Astrocyte (in vitro differentiated cells and primary cell): ENCODE measurements around the gene LGMN. TPM values are rescaled to one million over a fixed set of nuclear protein-coding genes. Genes with fewer than 3 reads are reported as not detected.

Source experiments
- DNase-seq: peaks from one replicate; pipeline ENCODE4 v3.0.0-alpha.2; 2010; ENCODE audit warnings: low read depth
- FAIRE-seq: peaks from 2 replicates; lab custom pipeline; 2011; peaks lifted over from hg19 to GRCh38; lab: Jason Lieb, UNC
- H2AFZ ChIP-seq: 2 replicates; pipeline ENCODE4 v1.6.0; 2012; ENCODE audit warnings: low read depth, low read length, inconsistent platforms
- H3K27ac ChIP-seq: 2 replicates; pipeline ENCODE4 v1.5.1; 2011; ENCODE audit warnings: low read depth, low read length, inconsistent platforms
- H3K27me3 ChIP-seq: 2 replicates; pipeline ENCODE4 v1.6.0; 2011; ENCODE audit warnings: low read length, inconsistent platforms; ENCODE audit not compliant: insufficient read depth
- H3K36me3 ChIP-seq: 2 replicates; pipeline ENCODE4 v1.5.1; 2011; ENCODE audit warnings: low read length, inconsistent platforms; ENCODE audit not compliant: insufficient read depth
- H3K4me1 ChIP-seq: 2 replicates; pipeline ENCODE4 v1.5.1; 2011; ENCODE audit warnings: low read length, inconsistent platforms; ENCODE audit not compliant: insufficient read depth
- H3K4me2 ChIP-seq: 2 replicates; pipeline ENCODE4 v1.6.0; 2012; ENCODE audit warnings: low read length, inconsistent platforms
- H3K4me3 ChIP-seq: 2 replicates; pipeline ENCODE4 v1.5.1; 2011; ENCODE audit warnings: low read depth, mild to moderate bottlenecking, low read length, inconsistent platforms; ENCODE audit not compliant: insufficient read depth
- H3K79me2 ChIP-seq: 2 replicates; pipeline ENCODE4 v1.6.0; 2012; ENCODE audit warnings: mild to moderate bottlenecking, low read length, inconsistent platforms; ENCODE audit not compliant: insufficient read depth
- H3K9ac ChIP-seq: 2 replicates; pipeline ENCODE4 v1.6.0; 2012; ENCODE audit warnings: mild to moderate bottlenecking, low read length, inconsistent platforms
- H3K9me3 ChIP-seq: 2 replicates; pipeline ENCODE4 v1.5.1; 2012; ENCODE audit warnings: low read depth, mild to moderate bottlenecking, low read length, inconsistent platforms; ENCODE audit not compliant: insufficient read depth
- H4K20me1 ChIP-seq: 2 replicates; pipeline ENCODE4 v1.6.0; 2012; ENCODE audit warnings: low read length, inconsistent platforms; ENCODE audit not compliant: insufficient read depth
- H3K27ac Mint-ChIP-seq: one replicate; pipeline ENCODE4 v1.8.0; 2021; ENCODE audit warnings: mild to moderate bottlenecking, mixed read lengths; ENCODE audit not compliant: unreplicated experiment
- H3K27me3 Mint-ChIP-seq: one replicate; pipeline ENCODE4 v1.8.0; 2021; ENCODE audit warnings: low read depth, mixed read lengths; ENCODE audit not compliant: unreplicated experiment
- H3K36me3 Mint-ChIP-seq: one replicate; pipeline ENCODE4 v1.8.0; 2021; ENCODE audit warnings: low read depth, mixed read lengths; ENCODE audit not compliant: unreplicated experiment
- H3K4me1 Mint-ChIP-seq: one replicate; pipeline ENCODE4 v1.8.0; 2021; ENCODE audit warnings: low read depth, mixed read lengths; ENCODE audit not compliant: unreplicated experiment
- H3K4me3 Mint-ChIP-seq: one replicate; pipeline ENCODE4 v1.8.0; 2021; ENCODE audit warnings: mild to moderate bottlenecking, moderate library complexity, mixed read lengths; ENCODE audit not compliant: unreplicated experiment
- H3K9me3 Mint-ChIP-seq: one replicate; pipeline ENCODE4 v1.8.0; 2021; ENCODE audit warnings: mild to moderate bottlenecking, mixed read lengths; ENCODE audit not compliant: unreplicated experiment
- EZH2 ChIP-seq: IDR thresholded peaks from 2 replicates; pipeline ENCODE4 v1.6.1; 2012; ENCODE audit warnings: mild to moderate bottlenecking, low read length, inconsistent platforms; ENCODE audit not compliant: insufficient read depth
- total RNA-seq: library from RNA; stranded (reverse); gene quantifications from 2 replicates; pipeline ENCODE4 v1.2.1, GENCODE V29; 2021
- TF ChIP-seq, protein P1 (sequence below): IDR thresholded peaks from 2 replicates; pipeline ENCODE4 v1.5.1; 2011; ENCODE audit warnings: low read depth, mild to moderate bottlenecking, inconsistent platforms, low read length, moderate library complexity; ENCODE audit not compliant: insufficient read depth

Gene LGMN
- total RNA-seq, 1 donor from 2014 or later, result 232 TPM

GRCh38 chr14:92673601-92674150 is 74.8 kb downstream of the LGMN start:
- DNase-seq (no peak), FAIRE-seq (no peak)
- peaks cover 17% of the 10 kb centered on the region for H3K4me1 ChIP-seq
- no peak overlapping the region for H3K4me2 ChIP-seq
- H3K36me3 Mint-ChIP-seq, result peaks cover 26% of the 10 kb centered on the region
- no peak overlapping the region for H2AFZ ChIP-seq
- TF ChIP-seq, protein P1, sequence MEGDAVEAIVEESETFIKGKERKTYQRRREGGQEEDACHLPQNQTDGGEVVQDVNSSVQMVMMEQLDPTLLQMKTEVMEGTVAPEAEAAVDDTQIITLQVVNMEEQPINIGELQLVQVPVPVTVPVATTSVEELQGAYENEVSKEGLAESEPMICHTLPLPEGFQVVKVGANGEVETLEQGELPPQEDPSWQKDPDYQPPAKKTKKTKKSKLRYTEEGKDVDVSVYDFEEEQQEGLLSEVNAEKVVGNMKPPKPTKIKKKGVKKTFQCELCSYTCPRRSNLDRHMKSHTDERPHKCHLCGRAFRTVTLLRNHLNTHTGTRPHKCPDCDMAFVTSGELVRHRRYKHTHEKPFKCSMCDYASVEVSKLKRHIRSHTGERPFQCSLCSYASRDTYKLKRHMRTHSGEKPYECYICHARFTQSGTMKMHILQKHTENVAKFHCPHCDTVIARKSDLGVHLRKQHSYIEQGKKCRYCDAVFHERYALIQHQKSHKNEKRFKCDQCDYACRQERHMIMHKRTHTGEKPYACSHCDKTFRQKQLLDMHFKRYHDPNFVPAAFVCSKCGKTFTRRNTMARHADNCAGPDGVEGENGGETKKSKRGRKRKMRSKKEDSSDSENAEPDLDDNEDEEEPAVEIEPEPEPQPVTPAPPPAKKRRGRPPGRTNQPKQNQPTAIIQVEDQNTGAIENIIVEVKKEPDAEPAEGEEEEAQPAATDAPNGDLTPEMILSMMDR, result no peak
- no peak for TF ChIP-seq EZH2
- peaks cover 2% of the 10 kb centered on the region for H3K4me1 Mint-ChIP-seq
- H3K27me3 ChIP-seq, result no peaks in the 10 kb centered on the region
- H3K9ac ChIP-seq, result no peak overlapping the region
- no peaks in the 10 kb centered on the region for H3K36me3 ChIP-seq
- H4K20me1 ChIP-seq, result no peaks in the 10 kb centered on the region
- H3K4me3 ChIP-seq, result no peak overlapping the region
- no peaks in the 10 kb centered on the region for H3K79me2 ChIP-seq
- H3K27ac Mint-ChIP-seq, result no peak overlapping the region
- no peak overlapping the region for H3K4me3 Mint-ChIP-seq
- no peaks in the 10 kb centered on the region for H3K27me3 Mint-ChIP-seq
- H3K9me3 Mint-ChIP-seq, result peaks cover 3% of the 10 kb centered on the region
- H3K9me3 ChIP-seq, result no peaks in the 10 kb centered on the region
- H3K27ac ChIP-seq, result no peak overlapping the region

- H3K27me3 ChIP-seq, result no peaks in the 10 kb centered on the region
- FAIRE-seq (no peak), DNase-seq (no peak)
- no peaks in the 10 kb centered on the region for H3K4me1 Mint-ChIP-seq
- no peak overlapping the region for H3K9ac ChIP-seq
- peaks cover 11% of the 10 kb centered on the region for H3K4me1 ChIP-seq
- H3K27ac Mint-ChIP-seq, result peak overlapping the region; percentile 77
- no peak overlapping the region for H3K27ac ChIP-seq
- no peaks in the 10 kb centered on the region for H3K9me3 ChIP-seq
- TF ChIP-seq EZH2, result no peak
- no peaks in the 10 kb centered on the region for H3K27me3 Mint-ChIP-seq
- H3K79me2 ChIP-seq, result no peaks in the 10 kb centered on the region
- H3K9me3 Mint-ChIP-seq, result peaks cover 3% of the 10 kb centered on the region
- no peaks in the 10 kb centered on the region for H4K20me1 ChIP-seq
- H3K4me3 ChIP-seq, result no peak overlapping the region
- peaks cover 24% of the 10 kb centered on the region for H3K36me3 Mint-ChIP-seq
- no peak overlapping the region for H3K4me3 Mint-ChIP-seq
- no peak overlapping the region for H3K4me2 ChIP-seq
- no peaks in the 10 kb centered on the region for H3K36me3 ChIP-seq
- no peak overlapping the region for H2AFZ ChIP-seq
Observed at GRCh38 chr14:92670643-92671366, 77.6 kb downstream of the LGMN start.

DNA sequence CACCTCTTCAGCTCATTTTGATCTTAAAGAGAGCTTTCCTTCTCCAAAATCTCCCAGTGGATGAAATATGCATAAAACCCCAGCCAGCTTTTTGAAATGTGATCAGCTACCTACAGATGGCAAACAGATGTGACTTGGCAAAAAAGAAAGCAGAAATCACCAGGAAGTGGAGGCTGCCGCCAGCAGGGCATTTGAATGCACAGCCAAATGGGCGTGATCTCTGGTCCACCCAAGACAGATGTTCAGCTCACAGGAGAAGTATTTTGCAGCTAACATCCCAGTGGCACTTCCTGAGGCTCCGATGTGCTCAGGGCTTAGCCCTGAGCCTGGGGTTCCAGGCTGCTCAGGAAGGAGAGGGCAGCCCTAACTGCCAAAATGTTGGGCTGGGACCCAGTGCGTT is 78.3 kb downstream of the LGMN start:
- Histone ChIP-seq H3K27me3 (no peaks in the 10 kb centered on the region), H4K20me1 (no peaks in the 10 kb centered on the region), H2AFZ (no peak overlapping the region), H3K36me3 (no peaks in the 10 kb centered on the region), H3K9ac (no peak overlapping the region), H3K27ac (no peak overlapping the region), H3K9me3 (no peaks in the 10 kb centered on the region), H3K79me2 (no peaks in the 10 kb centered on the region), H3K4me2 (no peak overlapping the region), H3K4me1 (peaks cover 11% of the 10 kb centered on the region), H3K4me3 (no peak overlapping the region)
- FAIRE-seq (no peak), DNase-seq (peak; percentile 56)
- peaks cover 3% of the 10 kb centered on the region for H3K9me3 Mint-ChIP-seq
- H3K4me1 Mint-ChIP-seq, result no peaks in the 10 kb centered on the region
- TF ChIP-seq EZH2, result no peak
- TF ChIP-seq, protein P1, result no peak
- H3K36me3 Mint-ChIP-seq, result peaks cover 25% of the 10 kb centered on the region
- H3K27ac Mint-ChIP-seq, result no peak overlapping the region
- no peak overlapping the region for H3K4me3 Mint-ChIP-seq
- H3K27me3 Mint-ChIP-seq, result no peaks in the 10 kb centered on the region
